Liver (tissue), 9 donors: ENCODE data around the gene UBE2E2. TPM values are rescaled to one million over a fixed set of nuclear protein-coding genes. Genes with fewer than 3 reads are reported as not detected.

Experiments
- DNase-seq: peaks from one replicate; pipeline ENCODE4 v3.0.0-alpha.2; 2017; ENCODE audit warnings: low spot score
- H3K27ac ChIP-seq, 2 donors: one replicate each; pipeline ENCODE4 v1.7.0; 2013; ENCODE audit warnings: inconsistent platforms in 2 of 2, low read length in 2 of 2, control low read depth in 1 of 2, low read depth in 1 of 2, mild to moderate bottlenecking in 1 of 2
- H3K27me3 ChIP-seq, 4 donors: one replicate each; pipeline versions ENCODE4 v1.6.1 to v1.7.0; 2013; ENCODE audit warnings: low read length in 3 of 4, inconsistent platforms in 1 of 4, mild to moderate bottlenecking in 1 of 4, moderate library complexity in 1 of 4; ENCODE audit not compliant: control insufficient read depth in 4 of 4, insufficient read depth in 4 of 4
- H3K36me3 ChIP-seq, 4 donors: one replicate each; pipeline versions ENCODE4 v1.6.1 to v1.7.0; 2013; ENCODE audit warnings: low read length in 3 of 4, mild to moderate bottlenecking in 3 of 4, low read depth in 1 of 4, moderate library complexity in 1 of 4; ENCODE audit not compliant: control insufficient read depth in 4 of 4, insufficient read depth in 3 of 4
- H3K4me1 ChIP-seq, 4 donors: one replicate each; pipeline versions ENCODE4 v1.6.1 to v1.7.0; 2013; ENCODE audit warnings: low read length in 3 of 4, mild to moderate bottlenecking in 3 of 4, moderate library complexity in 1 of 4; ENCODE audit not compliant: control insufficient read depth in 4 of 4, insufficient read depth in 4 of 4
- H3K4me3 ChIP-seq, 3 donors: one replicate each; pipeline versions ENCODE4 v1.6.1 to v1.7.0; 2013; ENCODE audit warnings: low read length in 3 of 3, control low read depth in 1 of 3, low read depth in 1 of 3, mild to moderate bottlenecking in 1 of 3
- H3K9ac ChIP-seq, 2 donors: one replicate each; pipeline ENCODE4 v1.7.0; 2013; ENCODE audit warnings: low read length in 2 of 2, mild to moderate bottlenecking in 2 of 2, moderate library complexity in 2 of 2, control low read depth in 1 of 2, low read depth in 1 of 2
- H3K9me3 ChIP-seq, 4 donors: one replicate each; pipeline versions ENCODE4 v1.6.1 to v1.7.0; 2013; ENCODE audit warnings: low read length in 3 of 4; ENCODE audit not compliant: control insufficient read depth in 4 of 4
- EGR1 ChIP-seq, 2 donors: IDR thresholded peaks; 2 replicates each; pipeline ENCODE4 v1.6.1; 2016 to 2018; ENCODE audit warnings: antibody characterized with exemption in 2 of 2, low read depth in 2 of 2
- FOXA1 ChIP-seq: IDR thresholded peaks from 2 replicates; pipeline ENCODE4 v1.6.1; 2016; ENCODE audit warnings: antibody characterized with exemption
- FOXA2 ChIP-seq: IDR thresholded peaks from 2 replicates; pipeline ENCODE4 v1.6.1; 2016; ENCODE audit warnings: antibody characterized with exemption
- GABPA ChIP-seq, 2 donors: IDR thresholded peaks in 1 of 2; conservative IDR thresholded peaks in 1 of 2; 2 replicates each; pipeline ENCODE4 v1.6.1; 2016; ENCODE audit warnings: antibody characterized with exemption in 2 of 2, mild to moderate bottlenecking in 1 of 2, moderate library complexity in 1 of 2
- HNF4A ChIP-seq, 2 donors: conservative IDR thresholded peaks; 2 replicates each; pipeline ENCODE4 v1.6.1; 2016; ENCODE audit warnings: antibody characterized with exemption in 2 of 2, mild to moderate bottlenecking in 2 of 2
- HNF4G ChIP-seq: IDR thresholded peaks from 2 replicates; pipeline ENCODE4 v1.6.1; 2016; ENCODE audit warnings: antibody characterized with exemption
- JUND ChIP-seq, 2 donors: IDR thresholded peaks; 2 replicates each; pipeline ENCODE4 v1.6.1; 2016; ENCODE audit warnings: antibody characterized with exemption in 2 of 2
- MAX ChIP-seq: IDR thresholded peaks from 2 replicates; pipeline ENCODE4 v1.6.1; 2016; ENCODE audit warnings: antibody characterized with exemption
- NR2F2 ChIP-seq: IDR thresholded peaks from 2 replicates; pipeline ENCODE4 v1.6.1; 2016; ENCODE audit warnings: antibody characterized with exemption
- RAD21 ChIP-seq, 2 donors: IDR thresholded peaks; 2 replicates each; pipeline ENCODE4 v1.6.1; 2016; ENCODE audit warnings: antibody characterized with exemption in 2 of 2, mild to moderate bottlenecking in 2 of 2
- RXRA ChIP-seq, 2 donors: IDR thresholded peaks; 2 replicates each; pipeline ENCODE4 v1.6.1; 2017 to 2018; ENCODE audit warnings: antibody characterized with exemption in 2 of 2, mild to moderate bottlenecking in 1 of 2
- SP1 ChIP-seq: IDR thresholded peaks from 2 replicates; pipeline ENCODE4 v1.6.1; 2018; ENCODE audit warnings: antibody characterized with exemption, mild to moderate bottlenecking
- TAF1 ChIP-seq: conservative IDR thresholded peaks from 2 replicates; pipeline ENCODE4 v1.6.1; 2016; ENCODE audit warnings: antibody characterized with exemption, mild to moderate bottlenecking
- YY1 ChIP-seq: IDR thresholded peaks from 2 replicates; pipeline ENCODE4 v1.6.1; 2016; ENCODE audit warnings: antibody characterized with exemption, mild to moderate bottlenecking
- ZBTB33 ChIP-seq: IDR thresholded peaks from 2 replicates; pipeline ENCODE4 v1.6.1; 2016; ENCODE audit warnings: antibody characterized with exemption
- WGBS: extraction: QIAGEN DNeasy Blood & Tissue Kit; methylation state at CpG from one replicate; pipeline ENCODE4 v1.1.7; 2013; 5-methylcytosine and 5-hydroxymethylcytosine counted together
- polyA plus RNA-seq, 2 donors: library from polyadenylated mRNA; stranded (reverse) in 1 of 2; unstranded in 1 of 2; fragments of 200-250 nt in 1 of 2; fragments of >200 nt in 1 of 2; fragmentation: Nextera tagmentation in 1 of 2; extraction: Ambion mirVana in 1 of 2; gene quantifications; one replicate each; pipeline versions ENCODE4 v1.2.1 to v1.2.3, GENCODE V29; 2013 to 2015
- total RNA-seq, 2 donors: library from RNA; depleted of rRNA; stranded (reverse); fragments of >200 nt; gene quantifications; one replicate each; pipeline ENCODE4 v1.2.3, GENCODE V29; 2014
- TF ChIP-seq, protein P1 (sequence below): IDR thresholded peaks from 2 replicates; pipeline ENCODE4 v1.6.1; 2016; ENCODE audit warnings: antibody characterized with exemption
- TF ChIP-seq, protein P2 (sequence below): IDR thresholded peaks from 2 replicates; pipeline ENCODE4 v1.6.1; 2016; ENCODE audit warnings: antibody characterized with exemption, mild to moderate bottlenecking
- TF ChIP-seq, protein P3 (sequence below): fragments of 150-350 bp; IDR thresholded peaks from 2 replicates; pipeline ENCODE4 v1.5.1; 2017; ENCODE audit warnings: improper control_type of control experiment, low read depth, low read length; ENCODE audit not compliant: missing input control
- donor health status: healthy.
- donor health status: healthy.
- donor health status: healthy.
- donor health status: healthy.
- donor health status: healthy.

The UBE2E2 gene
- total and polyA plus RNA-seq, 4 donors, result 9.0 to 27.8 (median 16.8) TPM

- TF ChIP-seq FOXA1, result no peak
- TF ChIP-seq NR2F2, result no peak
- TF ChIP-seq, protein P1, sequence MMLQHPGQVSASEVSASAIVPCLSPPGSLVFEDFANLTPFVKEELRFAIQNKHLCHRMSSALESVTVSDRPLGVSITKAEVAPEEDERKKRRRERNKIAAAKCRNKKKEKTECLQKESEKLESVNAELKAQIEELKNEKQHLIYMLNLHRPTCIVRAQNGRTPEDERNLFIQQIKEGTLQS, result no peak
- TF ChIP-seq RAD21 (IDR thresholded peaks at IDR 0.05), result no peak
- TF ChIP-seq HNF4G, result no peak
- no peak for TF ChIP-seq FOXA2
- Histone ChIP-seq H3K4me3 (no peak overlapping the region), H3K27ac (no peak overlapping the region), H3K9me3 (no peaks in the 10 kb centered on the region), H3K4me1 (no peaks in the 10 kb centered on the region), H3K9ac (no peak overlapping the region), H3K27me3 (no peaks in the 10 kb centered on the region), H3K36me3 (no peaks in the 10 kb centered on the region)
- WGBS, result 66% methylated on average over 1 of the region's 1 CpG
- no peak for DNase-seq
Measured at GRCh38 chr3:23324745-23325144, 121.6 kb downstream of the UBE2E2 start.

GRCh38 chr3:23325466-23326065 lies 122.4 kb downstream of the UBE2E2 start:
- H3K36me3 ChIP-seq, result no peaks in the 10 kb centered on the region
- no peak overlapping the region for H3K9ac ChIP-seq
- H3K27ac ChIP-seq, result no peak overlapping the region
- no peak for DNase-seq
- TF ChIP-seq, protein P2, sequence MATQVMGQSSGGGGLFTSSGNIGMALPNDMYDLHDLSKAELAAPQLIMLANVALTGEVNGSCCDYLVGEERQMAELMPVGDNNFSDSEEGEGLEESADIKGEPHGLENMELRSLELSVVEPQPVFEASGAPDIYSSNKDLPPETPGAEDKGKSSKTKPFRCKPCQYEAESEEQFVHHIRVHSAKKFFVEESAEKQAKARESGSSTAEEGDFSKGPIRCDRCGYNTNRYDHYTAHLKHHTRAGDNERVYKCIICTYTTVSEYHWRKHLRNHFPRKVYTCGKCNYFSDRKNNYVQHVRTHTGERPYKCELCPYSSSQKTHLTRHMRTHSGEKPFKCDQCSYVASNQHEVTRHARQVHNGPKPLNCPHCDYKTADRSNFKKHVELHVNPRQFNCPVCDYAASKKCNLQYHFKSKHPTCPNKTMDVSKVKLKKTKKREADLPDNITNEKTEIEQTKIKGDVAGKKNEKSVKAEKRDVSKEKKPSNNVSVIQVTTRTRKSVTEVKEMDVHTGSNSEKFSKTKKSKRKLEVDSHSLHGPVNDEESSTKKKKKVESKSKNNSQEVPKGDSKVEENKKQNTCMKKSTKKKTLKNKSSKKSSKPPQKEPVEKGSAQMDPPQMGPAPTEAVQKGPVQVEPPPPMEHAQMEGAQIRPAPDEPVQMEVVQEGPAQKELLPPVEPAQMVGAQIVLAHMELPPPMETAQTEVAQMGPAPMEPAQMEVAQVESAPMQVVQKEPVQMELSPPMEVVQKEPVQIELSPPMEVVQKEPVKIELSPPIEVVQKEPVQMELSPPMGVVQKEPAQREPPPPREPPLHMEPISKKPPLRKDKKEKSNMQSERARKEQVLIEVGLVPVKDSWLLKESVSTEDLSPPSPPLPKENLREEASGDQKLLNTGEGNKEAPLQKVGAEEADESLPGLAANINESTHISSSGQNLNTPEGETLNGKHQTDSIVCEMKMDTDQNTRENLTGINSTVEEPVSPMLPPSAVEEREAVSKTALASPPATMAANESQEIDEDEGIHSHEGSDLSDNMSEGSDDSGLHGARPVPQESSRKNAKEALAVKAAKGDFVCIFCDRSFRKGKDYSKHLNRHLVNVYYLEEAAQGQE, result no peak
- no peak for TF ChIP-seq TAF1
- no peak for TF ChIP-seq NR2F2
- TF ChIP-seq ZBTB33, result no peak
- no peak for TF ChIP-seq RXRA (IDR thresholded peaks at IDR 0.05)
- no peak for TF ChIP-seq HNF4A (conservative IDR thresholded peaks at IDR 0.05)
- no peak for TF ChIP-seq JUND (IDR thresholded peaks at IDR 0.05)
- no peak for TF ChIP-seq YY1
- no peak for TF ChIP-seq FOXA2
- no peak for TF ChIP-seq RAD21 (IDR thresholded peaks at IDR 0.05)
- no peak for TF ChIP-seq EGR1 (IDR thresholded peaks at IDR 0.05; ENCODE audit: low read depth in 2 of 2)
- TF ChIP-seq, protein P3, sequence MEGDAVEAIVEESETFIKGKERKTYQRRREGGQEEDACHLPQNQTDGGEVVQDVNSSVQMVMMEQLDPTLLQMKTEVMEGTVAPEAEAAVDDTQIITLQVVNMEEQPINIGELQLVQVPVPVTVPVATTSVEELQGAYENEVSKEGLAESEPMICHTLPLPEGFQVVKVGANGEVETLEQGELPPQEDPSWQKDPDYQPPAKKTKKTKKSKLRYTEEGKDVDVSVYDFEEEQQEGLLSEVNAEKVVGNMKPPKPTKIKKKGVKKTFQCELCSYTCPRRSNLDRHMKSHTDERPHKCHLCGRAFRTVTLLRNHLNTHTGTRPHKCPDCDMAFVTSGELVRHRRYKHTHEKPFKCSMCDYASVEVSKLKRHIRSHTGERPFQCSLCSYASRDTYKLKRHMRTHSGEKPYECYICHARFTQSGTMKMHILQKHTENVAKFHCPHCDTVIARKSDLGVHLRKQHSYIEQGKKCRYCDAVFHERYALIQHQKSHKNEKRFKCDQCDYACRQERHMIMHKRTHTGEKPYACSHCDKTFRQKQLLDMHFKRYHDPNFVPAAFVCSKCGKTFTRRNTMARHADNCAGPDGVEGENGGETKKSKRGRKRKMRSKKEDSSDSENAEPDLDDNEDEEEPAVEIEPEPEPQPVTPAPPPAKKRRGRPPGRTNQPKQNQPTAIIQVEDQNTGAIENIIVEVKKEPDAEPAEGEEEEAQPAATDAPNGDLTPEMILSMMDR, result no peak
- no peak for TF ChIP-seq GABPA (IDR thresholded peaks at IDR 0.05 in 1 of 2, conservative IDR thresholded peaks at IDR 0.05 in 1 of 2)
- TF ChIP-seq SP1, result no peak
- no peak for TF ChIP-seq FOXA1
- no peak for TF ChIP-seq HNF4G
- TF ChIP-seq, protein P1, result no peak
- no peak for TF ChIP-seq MAX
- H3K4me3 ChIP-seq, result no peak overlapping the region
- WGBS, result 78% methylated on average over 4 of the region's 4 CpGs
- no peaks in the 10 kb centered on the region for H3K27me3 ChIP-seq
- H3K9me3 ChIP-seq, result no peaks in the 10 kb centered on the region
- H3K4me1 ChIP-seq, result no peaks in the 10 kb centered on the region
